Right ventricle myocardium superior (tissue), 1 donor: ENCODE data around the gene STYK1. TPM values are rescaled to one million over a fixed set of nuclear protein-coding genes. Genes with fewer than 3 reads are reported as not detected.

Experiments
- ATAC-seq: fragments of 200-7000 bp; cut with Tn5 transposase; one replicate; pipeline ENCODE4 v1.9.1; 2020; ENCODE audit warnings: mild to moderate bottlenecking; ENCODE audit not compliant: poor library complexity
- DNase-seq: peaks from one replicate; pipeline ENCODE4 v3.0.0-alpha.2; 2020
- intact Hi-C: fragments of 100-400 bp; cut with DNase I; formaldehyde crosslinking; loops from one replicate; pipeline ENCODE4 v1.11.2; 2022
- long read RNA-seq: library from polyadenylated mRNA; unstranded; transcript quantifications from one replicate; pipeline ENCODE4 v2.0.0, GENCODE V29; 2021
- total RNA-seq: library from RNA; stranded (reverse); fragmentation: NEBNext Ultra II Directional; extraction: Animal tissue kit (Norgen Biotek cat#: 25700); gene quantifications from one replicate; pipeline ENCODE4 v1.2.1, GENCODE V29; 2021
- donor health status: DM: no; HTN: yes; CAD: no; lungs with severe emphysema.

Gene STYK1
- total RNA-seq, result not detected
- long read RNA-seq, result 0 reads

- intact Hi-C loops, result no loop called here
- ATAC-seq (peak; percentile 53), DNase-seq (peak; percentile 60)
Observed at GRCh38 chr12:10673659-10674384, at the start of gene STYK1. Gene STYK1 (minus strand): TSS chr12:10674052. CDS start chr12:10634618, 39,434 bp downstream.

- DNase-seq (peak; percentile 94), ATAC-seq (peak; percentile 86)
- intact Hi-C loops, result loop anchor here (10.0 kb wide), 1 partner anchor 508 kb away; the partner anchor contains the start of gene GABARAPL1
Observed at GRCh38 chr12:10722905-10723746, 49.3 kb upstream of the STYK1 start, which contains the start of gene YBX3. Gene YBX3 (minus strand): TSS chr12:10723323. CDS start chr12:10723111, 212 bp downstream.

- ATAC-seq (peak; percentile 47), DNase-seq (peak; percentile 67)
- intact Hi-C loops, result loop anchor here (10.0 kb wide), 1 partner anchor 508 kb away; the partner anchor contains the start of gene GABARAPL1
Observed at GRCh38 chr12:10722502-10722904, 48.7 kb upstream of the STYK1 start.

- peak; percentile 88 for ATAC-seq
- intact Hi-C loops, result loop anchor here (10.0 kb wide), 1 partner anchor 507 kb away; the partner anchor contains the start of gene GABARAPL1
- peak; percentile 90 for DNase-seq
Observed at GRCh38 chr12:10721651-10722501, 48.0 kb upstream of the STYK1 start.

- intact Hi-C loops, result loop anchor here (10.0 kb wide), 1 partner anchor 506 kb away; the partner anchor contains the start of gene GABARAPL1
- DNase-seq (no peak), ATAC-seq (no peak)
Observed at GRCh38 chr12:10720974-10721650, 47.3 kb upstream of the STYK1 start.

- intact Hi-C loops, result no loop called here
- DNase-seq, result no peak
- no peak for ATAC-seq
Observed at GRCh38 chr12:10719482-10719881, 45.6 kb upstream of the STYK1 start.

GRCh38 chr12:10718279-10718821 is 44.5 kb upstream of the STYK1 start:
- no peak for DNase-seq
- ATAC-seq, result no peak
- intact Hi-C loops, result no loop called here

GRCh38 chr12:10717410-10717809 is 43.6 kb upstream of the STYK1 start:
- DNase-seq (no peak), ATAC-seq (no peak)
- intact Hi-C loops, result no loop called here

- intact Hi-C loops, result no loop called here
- ATAC-seq, result peak; percentile 83
- peak; percentile 86 for DNase-seq
Observed at GRCh38 chr12:10716704-10717315, 43.0 kb upstream of the STYK1 start.

GRCh38 chr12:10716277-10716676 is 42.4 kb upstream of the STYK1 start:
- intact Hi-C loops, result no loop called here
- ATAC-seq (no peak), DNase-seq (no peak)

GRCh38 chr12:10715491-10715890 is 41.6 kb upstream of the STYK1 start:
- intact Hi-C loops, result no loop called here
- no peak for ATAC-seq

GRCh38 chr12:10709808-10710207 is 36.0 kb upstream of the STYK1 start:
- intact Hi-C loops, result no loop called here
- ATAC-seq (no peak), DNase-seq (no peak)

More at GRCh38 chr12:10715491-10715890, 41.6 kb upstream of the STYK1 start:
- no peak for DNase-seq

- intact Hi-C loops, result no loop called here
- no peak for DNase-seq
- ATAC-seq, result peak; percentile 80
Observed at GRCh38 chr12:10708862-10709261, 35.0 kb upstream of the STYK1 start.

GRCh38 chr12:10705655-10706054 is 31.8 kb upstream of the STYK1 start:
- DNase-seq (no peak), ATAC-seq (peak; percentile 81)
- intact Hi-C loops, result no loop called here

- ATAC-seq, result no peak
- no peak for DNase-seq
- intact Hi-C loops, result no loop called here
Observed at GRCh38 chr12:10701843-10702242, 28.0 kb upstream of the STYK1 start.

- no peak for ATAC-seq
- intact Hi-C loops, result no loop called here
- DNase-seq, result no peak
Observed at GRCh38 chr12:10701131-10701681, 27.4 kb upstream of the STYK1 start.

GRCh38 chr12:10700581-10700980 is 26.7 kb upstream of the STYK1 start:
- intact Hi-C loops, result no loop called here
- no peak for DNase-seq
- no peak for ATAC-seq
